Epithelial cell of proximal tubule (primary cell): ENCODE results near the gene SCAI. TPM values are rescaled to one million over a fixed set of nuclear protein-coding genes. Genes with fewer than 3 reads are reported as not detected.
A peak's percentile ranks its signal among the peaks of the same experiment; 100 is the strongest.

ENCODE experiments used
- DNase-seq: peaks from one replicate; pipeline ENCODE4 v3.0.0-alpha.2; 2011; ENCODE audit warnings: low read depth
- H3K4me3 ChIP-seq: 2 replicates; pipeline ENCODE4 v1.5.1; 2011; ENCODE audit warnings: low read depth, mild to moderate bottlenecking, low read length
- CTCF ChIP-seq: conservative IDR thresholded peaks from 2 replicates; pipeline ENCODE4 v1.5.1; 2012; ENCODE audit warnings: low read depth, mild to moderate bottlenecking, low read length
- total RNA-seq: library from RNA; depleted of rRNA; stranded (reverse); fragments of >200 nt; gene quantifications from 2 replicates; pipeline ENCODE4 v1.2.3, GENCODE V29; 2015

SCAI gene
- total RNA-seq, 1 donor from 2014 or later: 2.1 TPM

DNA sequence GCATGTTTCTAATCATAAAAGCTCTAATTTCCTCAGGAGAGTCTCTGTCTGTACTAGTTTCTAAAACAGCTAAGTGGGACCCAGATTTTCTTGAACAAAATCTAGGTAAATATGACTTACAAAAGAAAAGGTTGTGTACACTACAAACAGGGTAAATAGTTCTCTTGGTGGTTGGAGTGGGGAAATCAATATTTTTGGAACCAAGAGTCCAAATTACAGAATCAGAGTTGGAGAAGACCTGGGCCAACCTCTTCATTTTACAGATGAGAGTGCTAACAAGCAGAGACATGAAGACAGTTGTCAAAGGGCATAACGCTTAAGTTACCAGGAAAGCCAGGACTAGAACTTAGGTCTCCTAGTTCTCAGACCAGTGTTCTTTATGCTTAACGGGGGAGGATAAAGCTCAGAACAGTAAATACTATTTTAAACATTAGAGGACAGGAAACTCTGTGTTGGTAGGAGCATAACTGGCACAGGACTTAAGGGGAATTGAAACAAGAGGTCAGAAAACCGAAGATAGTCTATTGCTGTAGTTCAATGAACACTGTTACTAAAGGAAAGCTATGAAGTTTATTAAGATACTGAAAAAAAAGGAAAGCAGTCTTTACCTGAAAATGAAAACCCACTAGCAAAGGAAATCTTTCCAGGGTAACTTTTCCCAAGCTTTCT, 193.1 kb downstream of the SCAI start:
- no peak for DNase-seq
- no peak overlapping the region for H3K4me3 ChIP-seq
- no peak for TF ChIP-seq CTCF

GRCh38 chr9:124949387-124949786, 193.9 kb downstream of the SCAI start:
- no peak for DNase-seq
- no peak overlapping the region for H3K4me3 ChIP-seq
- no peak for TF ChIP-seq CTCF

- TF ChIP-seq CTCF: no peak
- H3K4me3 ChIP-seq: no peak overlapping the region
- DNase-seq: no peak
Observed at GRCh38 chr9:124947727-124948391, 195.5 kb downstream of the SCAI start.

DNA sequence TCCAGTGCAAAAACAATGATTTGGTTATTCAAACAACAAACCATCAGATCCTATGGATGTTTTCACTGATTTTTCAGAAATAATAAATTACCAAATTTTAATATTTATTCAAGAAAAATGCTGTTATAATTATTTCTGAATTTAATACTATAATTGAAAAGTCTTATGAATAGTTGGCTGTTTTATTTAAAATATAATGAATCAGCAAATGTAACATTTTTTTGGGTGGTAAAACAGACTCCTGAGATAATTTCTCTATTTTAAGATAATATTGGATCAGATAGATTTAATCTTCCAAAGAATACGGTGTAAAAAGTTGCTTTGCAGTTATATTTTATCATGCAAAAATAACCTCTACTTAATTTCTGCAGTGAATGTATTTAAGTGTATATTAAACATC, 197.2 kb downstream of the SCAI start:
- H3K4me3 ChIP-seq: no peak overlapping the region
- no peak for DNase-seq
- TF ChIP-seq CTCF: no peak

- peak; percentile 20 for DNase-seq
- TF ChIP-seq CTCF: peak; percentile 23
- peak overlapping the region; percentile 82 for H3K4me3 ChIP-seq
Observed at GRCh38 chr9:124941679-124942561, 201.4 kb downstream of the SCAI start.

GRCh38 chr9:124940894-124941678, 202.2 kb downstream of the SCAI start, which contains the start of gene GOLGA1:
Gene GOLGA1, minus strand, starts transcription at chr9:124941083. Its CDS starts 2,372 bp downstream, at chr9:124938711.
- DNase-seq: peak; percentile 33
- no peak for TF ChIP-seq CTCF
- H3K4me3 ChIP-seq: peak within 1 kb of the TSS; percentile 82
